Measurements from ENCODE around the gene TMPRSS11A. TPM values are rescaled to one million over a fixed set of nuclear protein-coding genes. Genes with fewer than 3 reads are reported as not detected.
A peak's percentile ranks its signal among the peaks of the same experiment; 100 is the strongest.

The TMPRSS11A gene
- total and polyA plus RNA-seq, 2 of the 13 experiments (the other 11 are each of a cell fraction or from before 2014, with no cell fraction given): not detected

- peak; percentile 70; the same call in 1 of the 2 replicates for TF ChIP-seq ZNF646 (CRISPR knock-in tag; IDR thresholded peaks at IDR 0.05)
- no peak for TF ChIP-seq ZNF577 (CRISPR knock-in tag; IDR thresholded peaks at IDR 0.05; ENCODE audit: borderline replicate concordance, low read depth)
- TF ChIP-seq FOXP1 (IDR thresholded peaks at IDR 0.05): 0 out of 2 replicates have a peak, but pooled peaks have one; percentile 47
- 0 out of 2 replicates have a peak, but pooled peaks have one; percentile 15 for TF ChIP-seq FOXP1 (CRISPR knock-in tag; IDR thresholded peaks at IDR 0.05)
- TF ChIP-seq EZH2 (conservative IDR thresholded peaks at IDR 0.05; ENCODE audit: low read depth, low read length): no peak
- no peak for TF ChIP-seq KLF16 (CRISPR knock-in tag; IDR thresholded peaks at IDR 0.05)
- TF ChIP-seq FOXA3 (CRISPR knock-in tag; IDR thresholded peaks at IDR 0.05): peak; percentile 36; the same call in 1 of the 2 replicates
These were observed 51.2 kb downstream of the TMPRSS11A start (continued) for GRCh38 chr4:67912080-67912479.

- no peak overlapping the region for H3K27ac ChIP-seq (ENCODE audit: extremely low read length, insufficient read depth, low read length)
- CTCF ChIA-PET (ENCODE audit: low intra/inter-chr PET ratio, low total read pairs): interaction anchor here (2.3 kb wide), 1 partner anchor 39 kb away, joined by 9 read pairs; no protein-coding TSS in a partner anchor
- H3K36me3 ChIP-seq (replicated peaks in 1 of 2; ENCODE audit: control insufficient read depth in 1 of 2, insufficient read depth in 2 of 2, low read length in 2 of 2): no peaks in the 10 kb centered on the region
- no peak overlapping the region for H3K4me2 ChIP-seq (ENCODE audit: low read depth, low read length)
- no TSS peak for BruUV-seq (replicated peaks)
- no peak for DNase-seq (ENCODE audit: low spot score)
- no peaks in the 10 kb centered on the region for H3K79me2 ChIP-seq (ENCODE audit: insufficient read depth, low read length)
- no peaks in the 10 kb centered on the region for H4K20me1 ChIP-seq (ENCODE audit: insufficient read depth, low read length)
- POLR2A ChIA-PET: no interaction called here
- peaks cover 8% of the 10 kb centered on the region; the same call in 1 of the 2 replicates for H3K4me1 ChIP-seq (ENCODE audit: insufficient read depth, low read length)
- no peak overlapping the region for H3K4me3 ChIP-seq (replicated peaks in 1 of 3; ENCODE audit: insufficient read depth in 1 of 3, low read depth in 2 of 3, low read length in 3 of 3)
- no peak for FAIRE-seq
- in situ Hi-C loops (cut with HindIII; ENCODE audit: extremely low pct_ligation_motif_present, low pct_unique_long_range_greater_than_20kb): loop anchor here (25.0 kb wide), 1 partner anchor 349 kb away; the partner anchor contains the start of gene STAP1
- intact Hi-C loops (cut with micrococcal nuclease; ENCODE audit: unreplicated experiment): loop anchor here (1.0 kb wide), 1 partner anchor 39 kb away; no protein-coding TSS in a partner anchor
- no peaks in the 10 kb centered on the region for H3K9me3 ChIP-seq (ENCODE audit: low read length)
- H2AFZ ChIP-seq (ENCODE audit: low read length): no peak overlapping the region
- ATAC-seq: no peak
- H3K9ac ChIP-seq (ENCODE audit: insufficient read depth, low read depth, low read length): no peak overlapping the region
- WGBS (ENCODE audit: low lambda C conversion rate): 36% methylated on average over 3 of the region's 3 CpGs
- H3K27me3 ChIP-seq (ENCODE audit: control insufficient read depth in 1 of 2, insufficient read depth in 2 of 2, low read length in 2 of 2): no peaks in the 10 kb centered on the region
- no peak for TF ChIP-seq ATF5 (CRISPR knock-in tag; IDR thresholded peaks at IDR 0.05; ENCODE audit: low read depth)
- no peak for TF ChIP-seq ZNF841 (CRISPR knock-in tag; IDR thresholded peaks at IDR 0.05; ENCODE audit: borderline replicate concordance)
- no peak for TF ChIP-seq TFDP1 (CRISPR knock-in tag; IDR thresholded peaks at IDR 0.05; ENCODE audit: borderline replicate concordance)
- TF ChIP-seq CBX2 (IDR thresholded peaks at IDR 0.05; ENCODE audit: low read depth, low read length): no peak
- TF ChIP-seq CBX2 (CRISPR knock-in tag; IDR thresholded peaks at IDR 0.05; ENCODE audit: low read depth): no peak
- TF ChIP-seq ZNF577 (CRISPR knock-in tag; IDR thresholded peaks at IDR 0.05; ENCODE audit: borderline replicate concordance, low read depth): no peak
- TF ChIP-seq POLR2AphosphoS5 (IDR thresholded peaks at IDR 0.05; ENCODE audit: low read depth, low read length): no peak
- TF ChIP-seq ZNF746 (CRISPR knock-in tag; IDR thresholded peaks at IDR 0.05): no peak
- TF ChIP-seq ARNT2 (CRISPR knock-in tag; IDR thresholded peaks at IDR 0.05; ENCODE audit: low read depth): no peak
- TF ChIP-seq ZNF446 (CRISPR knock-in tag; IDR thresholded peaks at IDR 0.05): no peak
These were observed 51.7 kb downstream of the TMPRSS11A start for GRCh38 chr4:67911638-67912037.

Measured in HepG2 (cell line).